UCSD-AML1 (cell line): Measurements from ENCODE around the gene KIRREL3.

Experiments
- DNase-seq: peaks from one replicate; lab custom pipeline; 2025; ENCODE audit not compliant: unreplicated experiment; lab: John Stamatoyannopoulos, UW

Gene KIRREL3

GRCh38 chr11:126682590-126682989 lies 318.0 kb downstream of the KIRREL3 start:
- DNase-seq = no peak

- DNase-seq = no peak
These were observed 319.9 kb downstream of the KIRREL3 start for GRCh38 chr11:126680700-126681099.

GRCh38 chr11:126680131-126680530 lies 320.4 kb downstream of the KIRREL3 start:
- DNase-seq = no peak

GRCh38 chr11:126679033-126679432 lies 321.5 kb downstream of the KIRREL3 start:
- DNase-seq = no peak

GRCh38 chr11:126676536-126676935 lies 324.0 kb downstream of the KIRREL3 start:
- DNase-seq = no peak

- DNase-seq = no peak
These were observed 327.3 kb downstream of the KIRREL3 start for GRCh38 chr11:126673319-126673718.

GRCh38 chr11:126669416-126669815 lies 331.2 kb downstream of the KIRREL3 start:
- no peak for DNase-seq

- DNase-seq = no peak
These were observed 335.9 kb downstream of the KIRREL3 start for GRCh38 chr11:126664643-126665042.

- no peak for DNase-seq
These were observed 336.6 kb downstream of the KIRREL3 start for GRCh38 chr11:126663749-126664592.

GRCh38 chr11:126662035-126662790 lies 338.4 kb downstream of the KIRREL3 start:
- no peak for DNase-seq

- no peak for DNase-seq
These were observed 339.7 kb downstream of the KIRREL3 start for GRCh38 chr11:126660761-126661425.

GRCh38 chr11:126660321-126660720 lies 340.2 kb downstream of the KIRREL3 start:
- DNase-seq = no peak

GRCh38 chr11:126658306-126659056 lies 342.1 kb downstream of the KIRREL3 start:
- no peak for DNase-seq

- no peak for DNase-seq
These were observed 344.8 kb downstream of the KIRREL3 start for GRCh38 chr11:126655807-126656128.

GRCh38 chr11:126654886-126655806 lies 345.4 kb downstream of the KIRREL3 start:
- no peak for DNase-seq

- no peak for DNase-seq
These were observed 347.5 kb downstream of the KIRREL3 start for GRCh38 chr11:126653040-126653439.

- DNase-seq = no peak
These were observed 352.8 kb downstream of the KIRREL3 start for GRCh38 chr11:126647735-126648134.

GRCh38 chr11:126646701-126647557 lies 353.6 kb downstream of the KIRREL3 start:
- DNase-seq = no peak

GRCh38 chr11:126645186-126645585 lies 355.4 kb downstream of the KIRREL3 start:
- no peak for DNase-seq
